ENCODE results near the gene ULK4. TPM values are rescaled to one million over a fixed set of nuclear protein-coding genes. Genes with fewer than 3 reads are reported as not detected.

ULK4 gene
- total and polyA plus RNA-seq, 9 of the 15 experiments (the other 6 are each of a cell fraction or from before 2014, with no cell fraction given), result 3.0 to 5.9 (median 3.5) TPM

DNA sequence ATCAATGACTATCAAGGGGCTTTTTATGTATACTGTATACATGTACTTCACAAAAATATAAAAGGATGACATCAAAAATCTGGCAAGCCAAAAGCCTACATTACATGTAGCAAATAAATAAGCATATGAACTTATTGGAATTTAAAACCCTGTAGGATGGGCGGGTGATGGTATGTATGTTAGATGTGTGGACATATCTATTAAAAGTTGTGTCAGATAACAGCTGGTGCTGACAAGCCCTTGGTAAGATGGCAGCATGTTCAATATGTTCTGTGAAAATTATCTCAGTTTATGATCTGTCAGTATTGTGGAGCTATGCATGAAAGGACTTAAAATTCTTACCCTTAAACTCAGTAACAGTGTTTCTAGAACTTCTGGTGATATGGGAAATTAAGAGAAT lies 742.5 kb downstream of the ULK4 start:
- no peak overlapping the region for H3K4me3 ChIP-seq
- H3K9me3 ChIP-seq (replicated peaks; ENCODE audit: control insufficient read depth, insufficient read depth, low read depth, low read length), result no peaks in the 10 kb centered on the region
- 79% methylated on average over 1 of the region's 1 CpG for WGBS (ENCODE audit: insufficient coverage, low coverage, missing lambda C conversion rate)
- no TSS peak for BruUV-seq (replicated peaks)
- ATAC-seq (no peak), FAIRE-seq (no peak), DNase-seq (ENCODE audit: extremely low read depth in 1 of 4, low spot score in 3 of 4) (no peak)
- H4K20me1 ChIP-seq (replicated peaks; ENCODE audit: control insufficient read depth, insufficient read depth, low read length), result peaks cover 56% of the 10 kb centered on the region
- intact Hi-C loops (cut with micrococcal nuclease), result no loop called here
- H3K79me2 ChIP-seq (ENCODE audit: control insufficient read depth, insufficient read depth, low read length), result peaks cover 91% of the 10 kb centered on the region
- ChIA-PET CTCF (ENCODE audit: low intra/inter-chr PET ratio) (no interaction called here), POLR2A (interaction anchor here (1.1 to 1.3 kb wide), 3 partner anchors 9 to 20 kb away, joined by 3 to 5 read pairs (median 4); partner anchors contain the start of gene CTNNB1)
- in situ Hi-C loops (cut with MboI), result no loop called here
- H3K4me1 ChIP-seq (replicated peaks in 1 of 2; ENCODE audit: control insufficient read depth in 2 of 2, insufficient read depth in 2 of 2, low read length in 2 of 2), result peaks cover 0 to 5% of the 10 kb centered on the region in 2 experiments; a peak in 2 of 5 replicates
- H3K4me2 ChIP-seq (ENCODE audit: insufficient read depth, low read length), result no peak overlapping the region
- no peak overlapping the region for H2AFZ ChIP-seq (ENCODE audit: low read depth, low read length)
- H3K27ac ChIP-seq (ENCODE audit: extremely low read depth, low read depth, low read length), result no peak overlapping the region
- no peaks in the 10 kb centered on the region for H3K9me1 ChIP-seq (ENCODE audit: control insufficient read depth, insufficient read depth, low read length)
- H3K27me3 ChIP-seq (ENCODE audit: control insufficient read depth in 2 of 2, insufficient read depth in 2 of 2, low read length in 2 of 2), result no peaks in the 10 kb centered on the region
- no peak for TF ChIP-seq ZNF311 (CRISPR knock-in tag; IDR thresholded peaks at IDR 0.05)
- H3K36me3 ChIP-seq (ENCODE audit: control insufficient read depth, insufficient read depth, low read length), result peaks cover 8% of the 10 kb centered on the region; the same call in 2 of the 3 replicates
- H3K9ac ChIP-seq (ENCODE audit: insufficient read depth in 1 of 2, low read depth in 2 of 2, low read length in 2 of 2), result no peak overlapping the region

DNA sequence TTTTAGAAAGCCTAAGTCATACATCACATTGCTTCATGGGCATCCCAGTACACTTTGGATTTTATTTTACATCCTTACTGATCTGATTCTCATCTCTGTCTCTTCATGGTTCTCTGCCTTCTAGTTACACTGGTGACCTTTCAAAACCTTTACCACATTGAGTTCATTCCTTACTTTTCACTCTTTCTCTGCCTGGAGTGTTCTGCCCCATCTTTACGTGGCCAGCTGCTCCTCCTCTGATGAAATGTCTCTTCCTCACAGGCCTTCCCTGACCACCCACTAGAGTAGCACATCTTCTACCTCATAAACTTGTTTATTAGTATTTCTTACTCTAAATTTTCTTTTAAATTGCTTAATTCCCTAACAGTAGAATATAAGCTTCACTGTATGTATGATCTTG lies 744.9 kb downstream of the ULK4 start:
- H3K9me1 ChIP-seq (ENCODE audit: control insufficient read depth, insufficient read depth, low read length), result no peaks in the 10 kb centered on the region
- ChIA-PET CTCF (ENCODE audit: low intra/inter-chr PET ratio) (no interaction called here), POLR2A (interaction anchor here (1.7 to 2.3 kb wide), 2 partner anchors 9 to 18 kb away, joined by 6 to 9 read pairs; partner anchors contain the start of gene CTNNB1)
- H4K20me1 ChIP-seq (replicated peaks; ENCODE audit: control insufficient read depth, insufficient read depth, low read length), result peaks cover 60% of the 10 kb centered on the region
- H3K27me3 ChIP-seq (ENCODE audit: control insufficient read depth in 2 of 2, insufficient read depth in 2 of 2, low read length in 2 of 2), result no peaks in the 10 kb centered on the region
- DNase-seq (ENCODE audit: extremely low read depth in 1 of 4, low spot score in 3 of 4) (no peak), ATAC-seq (peak; percentile 38; the same call in 2 of the 3 replicates), FAIRE-seq (no peak)
- in situ Hi-C loops (cut with MboI), result no loop called here
- no peak overlapping the region; the same call in 1 of the 2 replicates for H3K4me2 ChIP-seq (ENCODE audit: insufficient read depth, low read length)
- no peak overlapping the region for H3K4me3 ChIP-seq
- no peak overlapping the region for H3K9ac ChIP-seq (ENCODE audit: insufficient read depth in 1 of 2, low read depth in 2 of 2, low read length in 2 of 2)
- BruUV-seq (replicated peaks), result no TSS peak
- peaks cover 0 to 5% of the 10 kb centered on the region in 2 experiments; a peak in 2 of 5 replicates for H3K4me1 ChIP-seq (replicated peaks in 1 of 2; ENCODE audit: control insufficient read depth in 2 of 2, insufficient read depth in 2 of 2, low read length in 2 of 2)
- H2AFZ ChIP-seq (ENCODE audit: low read depth, low read length), result no peak overlapping the region
- H3K9me3 ChIP-seq (replicated peaks; ENCODE audit: control insufficient read depth, insufficient read depth, low read depth, low read length), result no peaks in the 10 kb centered on the region
- intact Hi-C loops (cut with micrococcal nuclease), result no loop called here
- no peak overlapping the region for H3K27ac ChIP-seq (ENCODE audit: extremely low read depth, low read depth, low read length)
- no peaks in the 10 kb centered on the region for H3K36me3 ChIP-seq (ENCODE audit: control insufficient read depth, insufficient read depth, low read length)
- H3K79me2 ChIP-seq (ENCODE audit: control insufficient read depth, insufficient read depth, low read length), result peaks cover 99% of the 10 kb centered on the region
- WGBS (ENCODE audit: insufficient coverage, low coverage, missing lambda C conversion rate), result 29% methylated on average over 1 of the region's 1 CpG
- TF ChIP-seq ZNF583 (CRISPR knock-in tag; IDR thresholded peaks at IDR 0.05), result no peak
- no peak for TF ChIP-seq ZNF77 (CRISPR knock-in tag; IDR thresholded peaks at IDR 0.05)
- no peak for TF ChIP-seq HDAC2 (IDR thresholded peaks at IDR 0.05)
- TF ChIP-seq, protein P1, sequence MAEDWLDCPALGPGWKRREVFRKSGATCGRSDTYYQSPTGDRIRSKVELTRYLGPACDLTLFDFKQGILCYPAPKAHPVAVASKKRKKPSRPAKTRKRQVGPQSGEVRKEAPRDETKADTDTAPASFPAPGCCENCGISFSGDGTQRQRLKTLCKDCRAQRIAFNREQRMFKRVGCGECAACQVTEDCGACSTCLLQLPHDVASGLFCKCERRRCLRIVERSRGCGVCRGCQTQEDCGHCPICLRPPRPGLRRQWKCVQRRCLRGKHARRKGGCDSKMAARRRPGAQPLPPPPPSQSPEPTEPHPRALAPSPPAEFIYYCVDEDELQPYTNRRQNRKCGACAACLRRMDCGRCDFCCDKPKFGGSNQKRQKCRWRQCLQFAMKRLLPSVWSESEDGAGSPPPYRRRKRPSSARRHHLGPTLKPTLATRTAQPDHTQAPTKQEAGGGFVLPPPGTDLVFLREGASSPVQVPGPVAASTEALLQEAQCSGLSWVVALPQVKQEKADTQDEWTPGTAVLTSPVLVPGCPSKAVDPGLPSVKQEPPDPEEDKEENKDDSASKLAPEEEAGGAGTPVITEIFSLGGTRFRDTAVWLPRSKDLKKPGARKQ (CRISPR knock-in tag; IDR thresholded peaks at IDR 0.05), result no peak
- no peak for TF ChIP-seq SMAD3 (CRISPR knock-in tag; conservative IDR thresholded peaks at IDR 0.05)
- no peak for TF ChIP-seq RBM15 (IDR thresholded peaks at IDR 0.05; ENCODE audit: insufficient read depth, low read length)
- no peak for TF ChIP-seq RHOXF2B (CRISPR knock-in tag; conservative IDR thresholded peaks at IDR 0.05)
- TF ChIP-seq, protein P2, sequence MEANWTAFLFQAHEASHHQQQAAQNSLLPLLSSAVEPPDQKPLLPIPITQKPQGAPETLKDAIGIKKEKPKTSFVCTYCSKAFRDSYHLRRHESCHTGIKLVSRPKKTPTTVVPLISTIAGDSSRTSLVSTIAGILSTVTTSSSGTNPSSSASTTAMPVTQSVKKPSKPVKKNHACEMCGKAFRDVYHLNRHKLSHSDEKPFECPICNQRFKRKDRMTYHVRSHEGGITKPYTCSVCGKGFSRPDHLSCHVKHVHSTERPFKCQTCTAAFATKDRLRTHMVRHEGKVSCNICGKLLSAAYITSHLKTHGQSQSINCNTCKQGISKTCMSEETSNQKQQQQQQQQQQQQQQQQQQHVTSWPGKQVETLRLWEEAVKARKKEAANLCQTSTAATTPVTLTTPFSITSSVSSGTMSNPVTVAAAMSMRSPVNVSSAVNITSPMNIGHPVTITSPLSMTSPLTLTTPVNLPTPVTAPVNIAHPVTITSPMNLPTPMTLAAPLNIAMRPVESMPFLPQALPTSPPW (CRISPR knock-in tag; IDR thresholded peaks at IDR 0.05), result no peak
- no peak for TF ChIP-seq STAT5B (CRISPR knock-in tag; IDR thresholded peaks at IDR 0.05)
- no peak for TF ChIP-seq RBM34 (IDR thresholded peaks at IDR 0.05; ENCODE audit: borderline replicate concordance, insufficient read depth, low read length)
- no peak for TF ChIP-seq ZBTB7A (IDR thresholded peaks at IDR 0.05; ENCODE audit: borderline replicate concordance, control insufficient read depth, low read depth, low read length)
- TF ChIP-seq HDAC6 (IDR thresholded peaks at IDR 0.05; ENCODE audit: low read depth, low read length), result no peak
- no peak for TF ChIP-seq ZNF324 (CRISPR knock-in tag; IDR thresholded peaks at IDR 0.05)
- TF ChIP-seq ZNF507 (tag; conservative IDR thresholded peaks at IDR 0.05), result no peak

All from K562 (cell line).